HUES64 (cell line): Measurements from ENCODE around the gene SESN1.

Experiments
- H3K27ac ChIP-seq: 2 replicates; pipeline ENCODE4 v1.7.0; 2013; ENCODE audit warnings: low read depth, low read length, inconsistent platforms
- H3K27me3 ChIP-seq: 2 replicates; pipeline ENCODE4 v1.6.1; 2013; ENCODE audit warnings: mild to moderate bottlenecking, low read length; ENCODE audit not compliant: insufficient read depth
- H3K36me3 ChIP-seq: 2 replicates; pipeline ENCODE4 v1.6.1; 2013; ENCODE audit warnings: mild to moderate bottlenecking, low read length; ENCODE audit not compliant: insufficient read depth
- H3K4me1 ChIP-seq: 2 replicates; pipeline ENCODE4 v1.6.1; 2013; ENCODE audit warnings: mild to moderate bottlenecking, low read length, moderate library complexity; ENCODE audit not compliant: insufficient read depth
- H3K4me3 ChIP-seq: 2 replicates; pipeline ENCODE4 v1.5.1; 2013; ENCODE audit warnings: mild to moderate bottlenecking, low read length, moderate library complexity
- H3K9ac ChIP-seq: 2 replicates; pipeline ENCODE4 v1.6.1; 2013; ENCODE audit warnings: mild to moderate bottlenecking, low read depth, low read length
- H3K9me3 ChIP-seq: 2 replicates; pipeline ENCODE4 v1.6.1; 2013; ENCODE audit warnings: low read depth, low read length; ENCODE audit not compliant: insufficient read depth
- WGBS: fragments of 150-250, 120-280 bp; methylation state at CpG from one replicate; pipeline ENCODE4 v1.1.7; 2013; ENCODE audit warnings: missing lambda C conversion rate; 5-methylcytosine and 5-hydroxymethylcytosine counted together

SESN1 gene

DNA sequence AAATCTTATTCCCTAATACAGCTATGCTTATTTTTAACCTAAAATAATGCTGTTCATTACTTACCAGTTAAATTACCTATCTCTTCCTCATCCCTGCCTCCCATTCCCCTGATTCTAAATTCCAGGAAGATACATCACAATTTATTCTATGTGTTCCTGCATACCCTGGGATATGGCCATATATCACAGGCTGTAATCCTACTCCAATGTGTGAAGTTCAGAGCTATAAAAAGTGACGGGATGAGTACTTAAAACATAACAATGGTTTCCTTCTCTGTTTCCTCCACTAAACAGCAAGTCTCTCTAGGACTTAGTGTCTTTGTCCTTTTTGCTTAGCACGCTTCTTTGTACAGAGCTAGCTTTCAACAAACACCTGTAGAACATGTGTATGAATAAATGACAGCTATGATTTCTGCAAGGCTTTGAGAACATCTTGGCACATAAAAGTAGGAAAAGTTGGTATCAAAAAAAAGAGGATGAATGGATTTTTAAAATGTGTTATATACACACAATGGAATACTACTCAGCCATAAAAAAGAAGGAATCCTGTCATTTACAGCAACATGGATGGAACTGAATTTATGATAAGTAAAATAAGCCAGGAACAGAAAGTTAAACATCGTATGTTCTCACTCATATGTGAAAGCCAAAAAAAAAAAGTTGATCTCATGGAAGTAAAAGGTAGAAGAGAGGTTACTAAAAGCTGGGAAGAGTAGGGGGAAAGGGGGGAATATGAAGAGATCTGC is 45.8 kb downstream of the SESN1 start:
- Histone ChIP-seq H3K4me3 (no peak overlapping the region), H3K9me3 (peaks cover 8% of the 10 kb centered on the region; the same call in 1 of the 2 replicates), H3K9ac (no peak overlapping the region), H3K4me1 (peaks cover 9% of the 10 kb centered on the region; the same call in 1 of the 2 replicates), H3K27me3 (no peaks in the 10 kb centered on the region), H3K36me3 (no peaks in the 10 kb centered on the region), H3K27ac (no peak overlapping the region)
- WGBS, result 100% methylated on average over 3 of the region's 3 CpGs

DNA sequence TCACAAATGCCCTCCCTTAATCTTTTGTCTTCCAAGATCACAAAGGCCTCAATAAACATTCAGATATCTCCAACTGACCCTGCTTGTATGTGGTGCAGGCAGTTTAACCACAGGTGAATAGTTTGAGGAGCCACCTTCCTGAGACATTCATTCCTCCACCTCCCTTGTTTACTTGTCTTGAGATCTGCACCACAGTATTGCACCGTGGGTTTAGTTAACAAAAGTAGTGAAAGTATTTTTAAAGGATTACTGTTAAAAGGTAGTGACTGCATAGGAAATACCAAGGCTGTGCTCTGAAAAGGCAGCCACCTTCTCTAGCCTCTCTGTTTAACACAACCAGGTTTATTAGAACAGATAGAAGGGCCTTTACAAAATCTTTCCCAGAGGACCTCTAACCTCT is 46.5 kb downstream of the SESN1 start:
- Histone ChIP-seq H3K27ac (no peak overlapping the region), H3K9ac (no peak overlapping the region), H3K9me3 (peaks cover 8% of the 10 kb centered on the region; the same call in 1 of the 2 replicates), H3K36me3 (no peaks in the 10 kb centered on the region), H3K27me3 (no peaks in the 10 kb centered on the region), H3K4me3 (no peak overlapping the region), H3K4me1 (peaks cover 3% of the 10 kb centered on the region; the same call in 1 of the 2 replicates)
- WGBS, result 40% methylated on average over 1 of the region's 1 CpG

DNA sequence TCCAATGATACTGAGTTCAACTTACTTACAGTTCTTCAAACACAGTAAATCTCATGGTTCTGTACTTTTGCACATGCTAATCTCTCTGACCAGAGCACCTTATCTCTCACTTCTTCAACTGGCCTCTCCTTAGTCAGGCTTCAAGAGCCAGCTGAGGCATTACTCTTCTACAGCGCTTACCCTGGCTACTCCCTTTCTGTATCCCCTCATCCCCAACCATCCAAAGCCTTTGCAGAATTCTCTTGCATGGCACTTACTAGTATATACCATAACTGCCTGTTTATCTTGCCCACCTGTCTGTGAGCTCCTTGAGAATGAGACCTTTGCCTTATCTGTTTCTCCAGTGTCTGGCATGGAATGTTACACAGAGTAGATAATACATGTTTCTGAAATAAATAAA is 49.2 kb downstream of the SESN1 start:
- 96% methylated on average over 1 of the region's 1 CpG for WGBS
- Histone ChIP-seq H3K4me3 (no peak overlapping the region), H3K9me3 (peaks cover 8% of the 10 kb centered on the region; the same call in 1 of the 2 replicates), H3K27ac (no peak overlapping the region), H3K4me1 (no peaks in the 10 kb centered on the region; the same call in 1 of the 2 replicates), H3K9ac (no peak overlapping the region), H3K36me3 (no peaks in the 10 kb centered on the region), H3K27me3 (no peaks in the 10 kb centered on the region)

GRCh38 chr6:109039795-109040194 is 54.9 kb downstream of the SESN1 start:
- WGBS, result 80% methylated on average over 1 of the region's 2 CpGs
- Histone ChIP-seq H3K27me3 (no peaks in the 10 kb centered on the region), H3K36me3 (no peaks in the 10 kb centered on the region), H3K4me3 (no peak overlapping the region), H3K9ac (no peak overlapping the region), H3K27ac (no peak overlapping the region), H3K9me3 (no peaks in the 10 kb centered on the region), H3K4me1 (no peaks in the 10 kb centered on the region; the same call in 1 of the 2 replicates)

- no peaks in the 10 kb centered on the region for H3K36me3 ChIP-seq
- no peaks in the 10 kb centered on the region for H3K9me3 ChIP-seq
- no peak overlapping the region for H3K27ac ChIP-seq
- H3K27me3 ChIP-seq, result no peaks in the 10 kb centered on the region
- no peaks in the 10 kb centered on the region; the same call in 1 of the 2 replicates for H3K4me1 ChIP-seq
- no peak overlapping the region for H3K4me3 ChIP-seq
- H3K9ac ChIP-seq, result no peak overlapping the region
These were observed 55.7 kb downstream of the SESN1 start for GRCh38 chr6:109038837-109039398.

- Histone ChIP-seq H3K4me1 (no peaks in the 10 kb centered on the region; the same call in 1 of the 2 replicates), H3K27ac (no peak overlapping the region), H3K9me3 (no peaks in the 10 kb centered on the region), H3K9ac (no peak overlapping the region), H3K4me3 (no peak overlapping the region), H3K27me3 (no peaks in the 10 kb centered on the region), H3K36me3 (no peaks in the 10 kb centered on the region)
- WGBS, result 93% methylated on average over 5 of the region's 5 CpGs
These were observed 57.9 kb downstream of the SESN1 start for GRCh38 chr6:109036574-109037294.

GRCh38 chr6:109034526-109034925 is 60.1 kb downstream of the SESN1 start:
- Histone ChIP-seq H3K4me1 (no peaks in the 10 kb centered on the region; the same call in 1 of the 2 replicates), H3K9me3 (no peaks in the 10 kb centered on the region), H3K36me3 (no peaks in the 10 kb centered on the region), H3K27ac (no peak overlapping the region), H3K27me3 (no peaks in the 10 kb centered on the region), H3K9ac (no peak overlapping the region), H3K4me3 (no peak overlapping the region)
- 88% methylated on average over 1 of the region's 1 CpG for WGBS

- Histone ChIP-seq H3K36me3 (no peaks in the 10 kb centered on the region), H3K27ac (no peak overlapping the region), H3K27me3 (no peaks in the 10 kb centered on the region), H3K9ac (no peak overlapping the region), H3K4me1 (no peaks in the 10 kb centered on the region; the same call in 1 of the 2 replicates), H3K4me3 (no peak overlapping the region), H3K9me3 (no peaks in the 10 kb centered on the region)
- 97% methylated on average over 2 of the region's 2 CpGs for WGBS
These were observed 61.0 kb downstream of the SESN1 start for GRCh38 chr6:109033655-109034054.

GRCh38 chr6:109031416-109031815 is 63.2 kb downstream of the SESN1 start:
- Histone ChIP-seq H3K27ac (no peak overlapping the region), H3K4me1 (no peaks in the 10 kb centered on the region)
- 55% methylated on average over 1 of the region's 1 CpG for WGBS

DNA sequence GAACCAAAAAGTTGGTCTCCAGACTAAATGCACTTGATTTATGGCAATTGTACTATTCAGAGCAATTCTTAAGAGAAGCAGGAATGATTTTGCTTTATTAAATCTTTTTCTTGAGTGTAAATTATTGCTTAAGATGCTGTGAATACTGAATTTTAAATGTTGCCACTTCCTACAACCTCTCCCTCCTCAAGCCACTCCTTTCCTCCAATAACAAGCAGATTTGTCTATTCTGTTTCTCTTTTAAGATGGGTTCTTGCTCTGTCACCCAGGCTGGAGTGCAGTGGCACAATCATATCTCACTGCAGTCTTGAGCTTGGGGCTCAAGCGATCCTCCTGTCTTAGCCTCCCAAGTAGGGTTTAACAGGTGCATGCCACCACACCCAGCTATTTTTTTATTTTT is 65.3 kb downstream of the SESN1 start:
- no peaks in the 10 kb centered on the region for H3K27me3 ChIP-seq
- H3K27ac ChIP-seq, result no peak overlapping the region
- H3K9me3 ChIP-seq, result no peaks in the 10 kb centered on the region
- H3K4me1 ChIP-seq, result no peaks in the 10 kb centered on the region
- 94% methylated on average over 1 of the region's 1 CpG for WGBS
- H3K36me3 ChIP-seq, result no peaks in the 10 kb centered on the region
- H3K9ac ChIP-seq, result no peak overlapping the region
- no peak overlapping the region for H3K4me3 ChIP-seq

More at GRCh38 chr6:109031416-109031815, 63.2 kb downstream of the SESN1 start:
- Histone ChIP-seq H3K4me3 (no peak overlapping the region), H3K9ac (no peak overlapping the region), H3K36me3 (no peaks in the 10 kb centered on the region), H3K9me3 (no peaks in the 10 kb centered on the region), H3K27me3 (no peaks in the 10 kb centered on the region)

- H3K4me1 ChIP-seq, result no peaks in the 10 kb centered on the region
- H3K27ac ChIP-seq, result no peak overlapping the region
- H3K9ac ChIP-seq, result no peak overlapping the region
- H3K36me3 ChIP-seq, result no peaks in the 10 kb centered on the region
- 94% methylated on average over 3 of the region's 3 CpGs for WGBS
- H3K9me3 ChIP-seq, result no peaks in the 10 kb centered on the region
- H3K27me3 ChIP-seq, result no peaks in the 10 kb centered on the region
- H3K4me3 ChIP-seq, result no peak overlapping the region
These were observed 66.2 kb downstream of the SESN1 start for GRCh38 chr6:109028439-109028838.
